Measurements from ENCODE around the gene H2AZ1.
A peak's percentile ranks its signal among the peaks of the same experiment; 100 is the strongest.
"Not testable (repeated sequence)": the region's sequence is repeated elsewhere in the genome, so short reads cannot be mapped to it uniquely, and the experiment has no call there.

Gene H2AZ1

DNA sequence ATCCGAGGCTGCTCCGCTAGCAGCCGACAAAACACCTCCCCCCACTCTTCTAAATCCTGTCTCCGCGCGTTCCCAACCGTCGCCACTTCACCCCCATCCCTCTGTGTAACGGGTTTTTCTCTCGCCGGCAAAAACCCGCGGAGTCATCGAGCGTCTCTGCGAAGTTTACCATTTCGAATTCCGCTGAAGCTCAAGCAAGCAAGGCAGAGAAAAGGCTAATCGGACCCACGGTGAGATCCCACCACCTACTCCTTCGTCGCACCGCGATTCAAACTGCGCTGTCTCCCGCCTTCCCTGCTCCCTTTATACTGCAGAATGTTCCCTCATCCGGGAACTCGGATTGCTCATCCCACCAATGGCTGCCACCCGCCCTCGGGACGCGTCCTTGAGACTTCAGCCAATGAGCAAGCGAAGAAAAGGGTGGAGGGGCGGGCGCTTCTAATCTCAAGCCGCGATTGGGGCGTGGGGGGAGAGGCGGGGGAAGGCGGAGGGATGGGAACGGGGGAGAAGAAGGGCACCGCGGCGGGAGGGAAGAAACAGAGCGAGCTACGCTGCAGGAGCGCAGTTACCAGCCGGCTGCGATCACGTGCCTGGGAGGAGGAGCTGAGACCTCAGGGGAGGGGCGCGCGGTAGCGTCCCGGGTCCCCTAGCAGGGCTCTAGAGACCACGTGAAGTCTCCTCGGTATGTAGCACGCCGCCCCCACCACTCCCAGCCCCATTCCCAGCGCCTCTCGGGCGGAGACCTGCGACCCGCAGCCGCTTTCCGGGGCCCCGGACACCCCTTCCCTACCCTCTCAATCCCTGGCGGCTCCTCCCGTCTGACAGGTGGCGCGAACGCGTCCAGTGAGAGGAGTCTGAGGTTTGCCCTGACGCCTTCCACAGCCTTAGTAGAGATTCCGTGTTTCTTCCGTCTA lies at the start of gene H2AZ1:
Gene H2AZ1 (minus strand): TSS at position 277 of the 914 bp plus-strand sequence. CDS start 105 bp downstream, at position 172.
- DNase-seq: peak; percentile 91 to 94

DNA sequence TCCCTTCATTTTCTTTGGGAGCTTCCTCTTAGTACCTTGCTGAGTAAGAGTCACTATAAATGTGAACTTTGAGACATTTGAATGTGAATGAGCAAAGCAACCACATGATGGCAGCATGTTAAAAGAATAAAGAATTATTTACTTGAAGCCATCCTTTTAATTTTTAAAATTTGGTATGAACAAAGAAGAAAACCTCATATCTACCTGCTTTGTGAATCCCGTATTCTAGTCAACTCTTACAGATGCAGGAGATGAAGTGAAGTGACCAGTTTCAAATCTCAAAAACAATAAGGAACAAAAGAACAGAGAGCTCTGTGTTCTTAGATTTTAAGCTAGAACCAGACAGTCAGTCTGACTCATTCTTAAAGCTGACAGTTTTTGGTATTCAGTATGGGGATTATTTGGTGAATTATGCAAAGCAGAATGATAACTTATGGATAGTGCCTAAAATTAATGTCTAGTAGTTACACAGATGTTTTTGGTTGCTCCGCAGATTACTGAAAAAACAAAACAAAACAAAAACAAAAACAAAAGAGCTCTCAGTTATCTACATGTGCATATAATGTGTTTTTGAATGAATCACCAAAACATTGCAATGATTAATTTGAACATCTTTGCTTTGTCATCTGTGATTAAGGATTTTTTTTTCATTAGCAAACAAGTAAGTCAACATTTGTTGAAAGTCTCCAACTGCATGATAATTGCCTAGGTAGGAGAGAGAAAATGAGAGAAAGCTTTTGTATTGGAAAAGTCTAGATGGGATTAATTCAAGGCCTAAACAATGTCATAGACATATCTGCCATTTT lies 48.2 kb upstream of the H2AZ1 start:
- DNase-seq: no peak

DNA sequence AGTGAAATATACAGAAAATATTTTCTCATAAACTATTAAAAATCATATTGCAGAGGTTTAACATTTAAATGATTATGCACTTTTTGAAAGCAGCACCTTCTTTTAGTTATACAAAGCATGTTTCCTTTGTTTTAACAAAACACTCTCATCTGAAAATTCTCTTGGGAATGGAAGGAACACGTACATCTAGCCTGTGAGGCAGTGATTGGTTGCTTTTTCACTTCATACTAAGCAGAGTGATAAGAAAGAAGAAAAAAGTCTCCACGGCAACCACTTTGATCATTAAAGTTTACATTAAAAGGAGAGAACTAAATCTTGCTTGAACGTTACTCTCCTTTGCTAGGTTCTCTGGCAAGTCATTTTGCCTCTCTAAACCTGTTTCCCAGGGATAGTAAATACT lies 41.7 kb upstream of the H2AZ1 start:
- DNase-seq: no peak

DNA sequence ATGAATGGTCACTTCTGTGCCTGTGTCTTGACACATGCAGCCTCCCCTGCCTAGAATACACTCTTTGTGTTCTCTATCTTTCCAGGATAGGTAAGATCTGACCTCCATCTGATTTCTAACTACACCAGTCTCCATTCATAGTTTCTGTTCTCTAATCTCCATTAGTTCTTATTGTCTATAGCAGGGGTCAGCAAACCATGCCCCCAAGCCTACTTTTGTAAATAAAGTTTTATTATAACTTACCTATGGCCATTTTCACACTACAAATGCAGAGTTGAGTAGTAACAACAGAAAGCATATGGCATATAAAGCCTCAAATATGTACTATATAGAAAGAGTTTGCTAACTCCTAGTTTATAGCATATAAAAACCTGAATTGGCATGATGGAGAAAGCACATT lies 37.6 kb upstream of the H2AZ1 start:
- no peak for DNase-seq

DNA sequence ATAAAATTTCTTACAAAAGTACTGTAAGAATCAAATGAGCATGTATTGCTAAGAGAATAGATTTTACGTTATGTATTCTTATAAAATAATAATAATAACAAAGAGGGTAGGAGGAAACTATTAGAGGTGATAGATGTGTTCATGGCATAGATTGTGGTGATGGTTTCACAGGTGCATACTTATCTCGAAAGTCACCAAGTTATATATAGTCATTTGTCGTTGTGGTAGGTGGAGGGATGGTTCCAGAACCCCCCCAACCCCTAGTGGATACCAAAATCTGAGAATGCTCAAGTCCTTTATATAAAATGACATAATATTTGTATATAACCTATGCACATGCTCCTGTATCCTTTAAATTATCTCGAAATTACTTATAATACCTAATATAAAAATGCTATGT lies 36.7 kb upstream of the H2AZ1 start:
- no peak for DNase-seq

DNA sequence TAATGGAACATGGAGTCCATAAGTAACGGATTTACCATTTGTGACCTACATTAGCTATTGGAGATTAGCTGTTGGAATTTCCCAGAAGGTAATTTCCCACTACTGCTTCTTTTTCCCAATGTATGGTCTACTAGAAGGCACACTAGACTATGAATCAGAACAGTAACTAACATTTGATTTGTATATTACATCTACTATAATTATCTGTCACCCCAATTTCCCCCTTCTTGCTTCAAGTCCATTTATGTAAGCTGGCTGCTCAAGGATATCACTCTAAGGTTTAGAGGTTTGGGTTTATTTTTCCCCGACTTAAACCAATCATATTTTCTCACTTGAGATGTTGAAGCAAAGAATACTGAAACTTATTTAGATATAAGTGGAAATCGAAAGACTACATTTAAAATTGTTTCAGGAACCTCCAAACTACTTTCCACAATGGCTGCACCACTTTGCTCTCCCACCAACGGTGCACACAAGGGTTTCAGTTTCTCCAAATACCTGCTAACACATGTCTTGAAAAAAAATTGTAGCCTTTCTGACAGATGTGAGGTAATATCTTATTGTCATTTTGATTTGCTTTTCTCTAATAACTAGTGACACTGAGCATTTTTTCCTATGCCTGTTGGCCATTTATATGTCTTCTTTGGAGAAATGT lies 33.3 kb upstream of the H2AZ1 start:
- no peak for DNase-seq

DNA sequence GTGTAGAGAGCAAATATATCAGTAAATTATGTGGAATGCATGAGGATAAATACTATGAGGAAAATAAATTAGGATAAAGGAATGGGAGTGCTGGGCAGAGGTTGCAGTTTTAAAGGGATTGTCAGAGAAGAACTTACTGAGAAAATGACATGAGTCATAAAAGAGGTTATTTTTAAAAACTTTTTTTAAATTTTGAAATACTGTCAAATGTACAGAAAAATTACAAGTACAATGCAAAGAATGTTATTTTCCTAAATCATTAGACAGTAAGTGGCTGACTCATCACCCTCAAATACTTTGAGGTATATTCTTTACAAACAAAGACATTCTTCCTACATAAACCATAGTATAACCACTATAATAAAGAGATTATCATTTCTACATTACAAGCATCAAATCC lies 29.8 kb upstream of the H2AZ1 start:
- no peak for DNase-seq

DNA sequence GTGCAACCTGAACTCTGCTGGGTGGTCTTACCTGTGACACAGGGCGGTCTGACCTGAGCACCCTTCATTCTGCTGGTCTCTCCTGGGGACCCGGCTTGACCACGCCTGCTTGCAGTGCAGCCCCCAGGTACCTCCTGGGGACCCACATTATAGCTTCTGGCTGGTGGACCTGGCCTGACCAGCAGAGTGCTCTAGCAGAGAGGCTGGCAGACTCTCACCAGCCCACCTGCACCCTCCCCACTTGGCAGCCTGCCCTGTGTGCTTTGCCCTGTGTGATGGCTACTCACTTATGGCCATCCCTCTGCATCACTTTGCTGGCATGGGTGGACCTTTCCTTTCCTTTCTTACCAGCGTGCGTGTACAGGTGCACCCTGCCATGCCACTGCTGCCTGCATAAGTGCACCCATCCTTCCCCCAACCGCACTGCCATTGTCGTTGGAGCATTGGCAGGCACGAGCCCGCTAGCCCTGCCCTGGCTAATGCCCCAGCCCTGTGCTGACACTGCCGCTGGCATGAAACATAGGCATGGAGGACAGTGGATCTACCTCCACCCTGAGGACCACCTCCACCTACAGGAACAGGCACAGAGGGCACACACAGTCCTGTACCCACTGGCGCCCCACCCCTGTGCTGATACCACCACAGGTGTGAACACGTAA lies 21.5 kb upstream of the H2AZ1 start:
- DNase-seq: no peak

DNA sequence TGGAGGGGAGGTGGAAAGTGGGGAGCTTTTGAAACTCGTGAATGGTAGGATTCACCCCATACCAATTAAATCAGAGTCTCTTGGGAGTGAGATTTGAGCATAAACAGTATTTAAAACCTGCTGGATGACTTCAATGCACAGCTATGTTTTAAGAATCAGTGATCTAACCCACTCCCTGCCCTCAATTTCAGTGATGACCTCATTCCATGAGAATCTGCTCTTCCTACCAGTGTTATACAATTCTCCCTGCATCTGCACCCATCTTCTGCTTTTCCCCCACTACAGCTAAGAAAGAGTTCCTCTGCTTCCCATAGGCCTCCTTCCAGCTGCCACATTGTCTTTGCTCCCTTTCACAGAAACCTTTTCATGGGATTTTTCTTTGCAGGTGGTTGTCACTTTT lies 18.3 kb upstream of the H2AZ1 start:
- DNase-seq: no peak

DNA sequence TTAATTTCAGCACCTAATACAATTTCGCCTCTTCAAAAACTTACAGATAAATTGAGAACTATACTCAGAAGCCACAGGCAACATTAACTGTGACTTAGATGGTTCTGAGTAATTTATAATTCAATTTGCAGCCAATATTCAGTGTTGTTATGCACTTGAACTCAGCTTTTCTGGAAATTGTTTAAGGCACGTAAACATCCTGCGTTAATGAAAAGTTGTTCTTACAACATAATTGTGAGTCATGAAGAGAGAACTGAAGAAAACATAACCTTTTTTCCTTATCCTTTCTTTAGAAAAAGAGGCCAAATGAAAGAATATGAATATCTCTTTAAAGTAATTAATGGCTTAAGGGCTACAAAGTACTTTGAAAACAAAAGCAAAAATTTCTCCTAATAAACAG lies 16.6 kb upstream of the H2AZ1 start:
- DNase-seq: no peak

DNA sequence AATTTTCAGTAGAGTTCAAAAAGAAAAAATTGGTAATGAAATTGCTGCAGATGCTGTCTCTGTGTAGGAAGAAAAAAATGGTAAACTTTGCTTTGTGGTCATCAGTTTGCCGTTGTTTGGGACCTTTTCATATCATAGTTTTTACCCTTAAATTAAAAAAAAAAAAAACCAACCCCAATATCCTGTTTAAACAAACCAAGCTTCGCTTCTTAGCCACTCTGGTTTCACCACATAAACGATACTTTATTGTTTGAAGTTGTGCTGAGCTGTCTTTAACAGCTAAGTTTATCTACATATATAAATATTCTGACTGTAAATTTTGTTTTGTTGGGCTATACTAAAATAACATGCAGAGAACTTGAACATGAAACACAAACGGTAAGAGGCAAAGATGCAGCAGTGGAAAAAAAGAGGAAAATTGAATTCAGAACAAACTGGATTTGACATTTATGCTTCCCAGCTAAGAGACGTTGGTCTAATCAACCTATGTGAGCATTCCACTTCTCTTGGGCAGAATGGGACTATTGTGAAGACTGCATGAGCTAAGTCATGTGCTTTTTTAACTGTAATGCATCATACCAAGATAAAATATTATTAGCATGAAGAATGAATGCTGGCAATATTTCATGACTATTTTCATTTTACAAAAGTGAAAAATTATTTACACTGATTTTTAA lies 15.7 kb upstream of the H2AZ1 start:
- DNase-seq: no peak

DNA sequence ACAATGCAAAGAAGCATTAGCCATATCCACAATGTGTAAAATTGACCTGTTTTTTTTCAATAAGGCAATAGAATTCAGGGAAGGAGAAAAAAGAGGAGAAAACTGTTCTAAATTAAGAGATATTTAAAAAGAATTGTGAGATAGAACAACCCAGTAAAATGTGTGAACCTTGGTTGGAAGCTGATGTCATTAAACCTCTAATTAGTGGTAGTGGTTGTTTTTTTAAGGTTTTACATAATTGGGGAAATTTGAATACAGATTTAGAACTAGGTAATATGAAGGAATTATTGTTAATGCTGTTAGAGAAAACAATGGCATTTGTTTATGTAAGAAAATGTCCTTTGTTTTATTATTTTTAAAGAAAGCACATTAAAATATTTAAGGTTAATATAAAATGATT lies 15.1 kb upstream of the H2AZ1 start:
- DNase-seq: no peak

DNA sequence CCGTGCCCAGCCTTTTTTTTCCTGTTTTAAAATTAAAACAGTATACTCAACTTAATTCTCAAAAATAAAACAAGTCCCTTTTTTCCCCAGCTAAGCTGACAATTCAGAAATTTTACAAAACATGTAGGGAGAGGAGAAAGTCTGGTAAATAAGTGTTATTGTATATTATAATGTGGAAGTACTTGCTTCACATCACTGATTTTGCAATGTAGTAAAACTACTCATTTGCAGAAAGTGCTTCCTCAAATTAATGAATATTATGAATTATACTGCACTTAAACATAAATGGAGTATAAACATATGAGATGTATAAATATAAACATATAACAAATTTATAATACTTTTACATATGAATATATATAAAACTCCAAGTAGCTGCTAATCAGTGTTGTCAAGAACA lies 11.6 kb upstream of the H2AZ1 start:
- DNase-seq: no peak

DNA sequence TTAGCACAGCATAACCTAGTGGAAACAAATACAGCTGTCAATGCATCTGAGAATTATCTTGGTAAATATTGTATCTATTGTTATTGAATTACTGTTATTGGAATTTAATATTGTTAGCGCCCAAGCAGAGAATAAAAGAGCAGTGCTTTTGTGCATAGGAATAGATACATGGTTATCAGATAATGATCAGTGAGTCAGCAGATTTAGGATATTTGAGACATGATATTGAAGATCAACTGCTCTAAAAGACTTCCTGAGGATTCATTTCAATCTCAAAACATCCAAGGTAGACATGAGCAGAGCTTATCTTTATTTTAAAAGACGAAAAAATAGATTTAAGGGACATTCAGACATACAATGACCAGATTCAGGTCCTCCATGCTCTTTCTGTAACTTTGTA lies 10.6 kb upstream of the H2AZ1 start:
- no peak for DNase-seq

DNA sequence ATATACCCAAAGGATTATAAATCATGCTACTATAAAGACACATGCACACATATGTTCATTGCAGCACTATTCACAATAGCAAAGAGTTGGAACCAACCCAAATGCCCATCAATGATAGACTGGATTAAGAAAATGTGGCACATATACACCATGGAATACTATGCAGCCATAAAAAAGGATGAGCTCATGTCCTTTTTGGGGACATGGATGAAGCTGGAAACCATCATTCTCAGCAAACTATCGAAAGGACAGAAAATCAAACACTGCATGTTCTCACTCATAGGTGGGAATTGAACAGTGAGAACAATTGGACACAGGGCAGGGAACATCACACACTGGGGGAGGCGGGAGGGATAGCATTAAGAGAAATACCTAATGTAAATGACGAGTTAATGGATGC lies 8.1 kb upstream of the H2AZ1 start:
- DNase-seq: not testable (repeated sequence)

DNA sequence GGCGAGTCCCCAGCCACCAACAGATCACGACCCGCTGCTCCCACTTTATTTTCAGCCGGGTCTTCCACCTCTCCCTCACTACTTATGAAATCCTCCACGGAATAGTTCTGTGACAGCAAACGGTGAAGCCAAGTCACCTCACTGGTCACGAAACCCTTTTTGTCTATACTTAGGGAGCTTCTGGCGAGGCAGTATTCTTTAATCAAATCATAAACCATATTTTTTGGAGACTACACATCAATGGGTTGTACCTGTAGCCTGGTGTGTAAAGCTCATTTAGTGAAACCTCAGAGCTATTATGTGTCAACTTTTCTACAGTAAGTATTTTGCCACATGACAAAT lies 809 bp upstream of the H2AZ1 start:
- DNase-seq: no peak

DNA sequence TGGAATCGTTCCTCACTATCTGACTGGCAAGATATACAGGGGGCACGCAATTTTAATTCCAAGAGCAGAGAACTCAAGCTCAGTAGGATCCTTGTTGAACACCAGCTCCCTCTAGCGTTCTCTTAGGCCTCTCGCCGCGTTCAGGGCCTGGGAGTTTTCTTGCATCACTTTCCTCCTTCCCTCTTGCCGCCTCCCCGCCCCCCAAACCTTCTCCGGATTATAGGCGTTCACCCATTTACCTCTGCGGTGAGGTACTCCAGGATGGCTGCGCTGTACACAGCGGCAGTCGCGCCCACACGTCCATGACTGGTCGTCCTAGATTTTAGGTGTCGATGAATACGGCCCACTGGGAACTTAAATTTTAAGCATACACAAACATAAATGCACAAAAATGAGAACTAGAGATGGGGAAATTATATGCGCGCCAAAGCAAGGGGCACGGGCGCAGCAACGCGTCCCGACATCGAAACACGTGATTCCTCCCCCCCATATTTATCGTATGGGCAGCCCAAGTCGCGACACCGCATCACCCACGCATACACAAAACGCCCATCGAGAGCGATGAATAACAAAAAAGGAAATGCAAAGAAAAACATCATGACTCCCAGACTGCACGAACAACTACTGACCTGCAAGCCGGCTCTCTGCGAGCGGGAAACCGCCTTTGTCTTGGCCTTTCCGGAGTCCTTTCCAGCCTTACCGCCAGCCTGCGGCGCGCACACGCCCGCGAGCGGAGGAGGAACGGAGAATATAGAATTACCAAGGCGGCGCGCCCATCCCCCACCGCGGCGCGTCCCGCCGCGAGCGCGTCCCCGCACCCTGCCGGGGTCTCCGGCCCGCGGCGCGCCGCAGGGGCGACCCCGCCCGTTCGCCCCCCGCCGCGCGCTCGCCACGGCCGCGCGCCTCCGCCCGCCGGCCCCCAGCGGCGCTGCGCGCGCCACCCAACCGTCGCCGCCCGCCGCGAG lies 759 bp downstream of the H2AZ1 start:
- DNase-seq: peak; percentile 81 to 85

DNA sequence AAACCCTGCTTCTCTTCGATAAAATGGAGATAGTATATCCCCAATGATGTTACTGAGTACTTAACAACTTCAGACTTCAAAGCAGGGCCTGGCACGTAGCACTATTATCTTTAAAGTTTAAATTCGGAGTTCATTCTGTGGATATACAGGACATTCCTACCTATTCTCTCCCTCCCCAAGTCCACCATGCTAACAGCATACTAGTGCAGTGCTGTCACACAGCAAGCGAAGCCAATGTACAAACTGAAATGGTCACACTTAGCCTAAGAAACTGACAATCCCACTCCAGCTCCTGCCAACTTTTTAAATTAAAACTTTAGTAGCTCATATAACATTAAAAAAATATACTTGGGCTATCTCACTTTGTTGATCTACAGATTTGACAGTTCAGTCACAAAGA lies 2.5 kb downstream of the H2AZ1 start:
- no peak for DNase-seq

DNA sequence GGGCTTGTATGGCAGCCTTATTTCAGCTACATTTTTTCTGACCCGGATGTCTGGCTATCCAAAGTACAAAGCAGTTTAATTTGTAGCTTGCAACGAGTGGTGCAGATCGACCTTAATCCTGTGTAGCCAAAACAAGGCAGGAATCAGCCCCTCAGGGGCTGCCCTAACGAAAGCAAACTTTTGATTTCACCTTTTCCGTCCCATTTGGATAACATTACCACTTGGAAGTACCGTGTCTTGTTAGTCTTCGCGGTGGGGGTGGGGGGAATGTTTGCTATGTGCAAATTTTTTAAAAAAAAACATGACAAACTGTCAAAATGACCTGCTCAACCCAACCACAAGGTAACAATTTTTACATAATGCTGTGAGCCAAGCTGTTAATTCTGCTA lies 2.9 kb downstream of the H2AZ1 start:
- no peak for DNase-seq

DNA sequence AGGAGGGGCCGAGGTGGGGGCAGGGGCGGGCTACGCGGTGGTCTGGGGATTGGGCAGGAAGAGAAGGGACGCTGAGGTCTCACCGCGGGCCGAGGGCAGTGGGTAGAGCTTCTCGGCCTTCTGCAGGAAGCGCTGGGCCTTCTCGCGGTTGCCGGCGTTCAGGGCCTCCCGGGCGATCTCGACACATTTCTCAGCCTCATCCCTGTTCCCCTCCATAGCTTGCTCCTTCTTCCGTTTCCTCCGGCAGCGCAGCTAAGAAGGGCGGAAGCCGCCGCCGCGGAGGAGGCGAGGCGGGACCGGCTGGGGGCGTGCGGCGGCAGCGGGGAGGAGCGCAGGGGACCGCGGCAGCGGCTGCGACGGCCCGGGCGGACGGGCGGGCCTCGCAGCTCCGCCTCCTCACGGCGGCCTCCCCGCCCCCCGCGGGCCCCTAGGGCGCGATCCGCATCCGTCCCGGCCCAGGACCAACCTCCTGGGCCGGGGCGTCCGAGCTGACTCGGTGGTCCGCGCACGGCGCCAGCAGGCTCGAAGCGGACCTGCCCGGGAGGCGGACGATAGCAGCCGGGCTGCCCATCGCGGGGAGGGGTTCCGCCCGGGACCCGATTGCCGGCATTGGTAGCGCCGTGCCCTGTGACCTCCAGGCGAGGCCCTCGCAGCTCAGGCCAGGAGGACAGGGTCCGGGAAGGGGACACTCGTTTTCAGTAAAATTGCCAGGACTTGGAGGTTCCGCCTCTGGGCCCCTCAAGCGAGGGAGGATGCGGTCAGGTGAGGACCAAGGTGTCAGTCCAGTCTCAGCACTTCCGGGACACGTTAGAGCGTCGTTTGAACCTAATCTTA lies 3.5 kb downstream of the H2AZ1 start, which contains the start of gene DNAJB14:
Gene DNAJB14 (minus strand): TSS at position 263 of the 834 bp plus-strand sequence. CDS start 47 bp downstream, at position 216.
- peak; percentile 67 to 74 for DNase-seq
